ENCODE results near the gene EEF1AKMT1. TPM values are rescaled to one million over a fixed set of nuclear protein-coding genes. Genes with fewer than 3 reads are reported as not detected.

The EEF1AKMT1 gene
- total and polyA plus RNA-seq, 2 donors (not counting 1 experiment from before 2014, with no cell fraction given), result 7.6 to 18.0 TPM

DNA sequence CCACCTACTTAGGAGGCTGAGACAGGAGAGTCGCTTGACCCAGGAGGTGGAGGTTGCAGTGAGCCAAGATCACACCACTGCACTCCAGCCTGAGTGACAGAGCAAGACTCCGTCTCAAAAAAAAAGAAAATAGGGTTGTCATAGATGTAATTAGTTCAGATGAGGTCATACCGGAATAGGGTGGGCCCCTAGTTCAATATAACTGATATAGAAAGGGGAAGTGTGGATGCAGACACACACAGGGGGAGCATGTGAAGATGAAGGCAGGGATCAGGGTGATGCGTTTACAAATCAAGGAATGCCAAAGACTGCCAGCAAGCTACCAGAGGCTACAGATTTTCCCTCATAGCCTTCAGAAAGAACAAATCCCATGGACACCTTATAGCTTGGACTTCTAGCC is 24.3 kb upstream of the EEF1AKMT1 start:
- H3K9me3 ChIP-seq (ENCODE audit: control insufficient read depth, insufficient read depth, low read depth, low read length), result no peaks in the 10 kb centered on the region
- H3K4me1 ChIP-seq (ENCODE audit: control insufficient read depth, extremely low read depth, insufficient read depth, low read length), result peaks cover 5% of the 10 kb centered on the region
- no peak overlapping the region for H3K9ac ChIP-seq (ENCODE audit: insufficient read depth, low read length)
- H3K27ac ChIP-seq (ENCODE audit: insufficient read depth, low read length), result no peak overlapping the region
- no peaks in the 10 kb centered on the region for H3K27me3 ChIP-seq (ENCODE audit: control insufficient read depth, insufficient read depth, low read length)
- no peaks in the 10 kb centered on the region for H3K79me2 ChIP-seq (ENCODE audit: control insufficient read depth, insufficient read depth, low read length)
- H3K4me2 ChIP-seq (ENCODE audit: extremely low read depth, insufficient read depth, low read length), result no peak overlapping the region
- no peaks in the 10 kb centered on the region for H4K20me1 ChIP-seq (ENCODE audit: control insufficient read depth, extremely low read depth, insufficient read depth, low read length)
- H2AFZ ChIP-seq (ENCODE audit: low read length), result no peak overlapping the region
- DNase-seq (ENCODE audit: low read depth in 2 of 2), result no peak
- H3K36me3 ChIP-seq (ENCODE audit: control insufficient read depth, insufficient read depth, low read length), result peaks cover 2% of the 10 kb centered on the region
- no peak overlapping the region for H3K4me3 ChIP-seq (replicated peaks in 1 of 4; ENCODE audit: control extremely low read depth in 1 of 4, insufficient read depth in 1 of 4, low read depth in 3 of 4, low read length in 4 of 4)
- TF ChIP-seq, protein P1, sequence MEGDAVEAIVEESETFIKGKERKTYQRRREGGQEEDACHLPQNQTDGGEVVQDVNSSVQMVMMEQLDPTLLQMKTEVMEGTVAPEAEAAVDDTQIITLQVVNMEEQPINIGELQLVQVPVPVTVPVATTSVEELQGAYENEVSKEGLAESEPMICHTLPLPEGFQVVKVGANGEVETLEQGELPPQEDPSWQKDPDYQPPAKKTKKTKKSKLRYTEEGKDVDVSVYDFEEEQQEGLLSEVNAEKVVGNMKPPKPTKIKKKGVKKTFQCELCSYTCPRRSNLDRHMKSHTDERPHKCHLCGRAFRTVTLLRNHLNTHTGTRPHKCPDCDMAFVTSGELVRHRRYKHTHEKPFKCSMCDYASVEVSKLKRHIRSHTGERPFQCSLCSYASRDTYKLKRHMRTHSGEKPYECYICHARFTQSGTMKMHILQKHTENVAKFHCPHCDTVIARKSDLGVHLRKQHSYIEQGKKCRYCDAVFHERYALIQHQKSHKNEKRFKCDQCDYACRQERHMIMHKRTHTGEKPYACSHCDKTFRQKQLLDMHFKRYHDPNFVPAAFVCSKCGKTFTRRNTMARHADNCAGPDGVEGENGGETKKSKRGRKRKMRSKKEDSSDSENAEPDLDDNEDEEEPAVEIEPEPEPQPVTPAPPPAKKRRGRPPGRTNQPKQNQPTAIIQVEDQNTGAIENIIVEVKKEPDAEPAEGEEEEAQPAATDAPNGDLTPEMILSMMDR (conservative IDR thresholded peaks at IDR 0.05 in 1 of 2, IDR thresholded peaks at IDR 0.05 in 1 of 2; ENCODE audit: low read depth in 1 of 2, low read length in 2 of 2), result no peak
- no peak for TF ChIP-seq EZH2 (IDR thresholded peaks at IDR 0.05; ENCODE audit: low read length, missing control alignments)

DNA sequence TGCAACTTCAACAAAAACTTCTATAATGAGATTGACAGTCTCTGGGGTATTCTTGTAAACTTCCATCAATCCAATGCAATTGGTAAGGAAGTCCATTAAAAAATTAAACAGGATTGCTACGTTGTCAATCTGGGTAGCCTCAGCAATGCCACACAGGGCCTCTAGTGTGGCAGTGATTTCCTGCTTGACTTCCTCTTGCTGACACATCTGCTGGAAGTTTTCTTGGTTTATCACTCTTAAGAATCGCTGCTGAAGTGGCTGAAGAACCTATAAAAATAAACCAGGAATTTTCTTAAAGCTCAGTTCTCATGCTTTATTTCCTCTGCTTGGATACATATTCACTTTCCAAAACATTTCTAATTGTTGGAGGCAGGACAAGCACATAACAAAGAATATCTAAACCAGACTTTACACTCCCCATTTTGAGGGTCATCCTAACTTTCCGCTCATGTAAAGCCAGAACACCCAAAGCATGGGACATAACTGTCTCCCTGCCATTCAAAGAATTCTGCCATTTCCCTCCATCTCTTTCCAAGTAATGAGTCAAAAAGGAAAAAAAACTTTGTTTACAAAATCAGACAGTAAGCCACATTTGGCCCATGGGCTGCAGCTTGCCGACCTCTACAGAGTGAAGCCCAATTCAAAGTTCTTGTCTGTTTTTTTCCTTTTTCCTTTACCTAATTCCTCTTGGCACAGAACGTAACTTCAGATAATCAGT is 23.2 kb upstream of the EEF1AKMT1 start:
- no peaks in the 10 kb centered on the region for H4K20me1 ChIP-seq (ENCODE audit: control insufficient read depth, extremely low read depth, insufficient read depth, low read length)
- no peak overlapping the region for H3K4me2 ChIP-seq (ENCODE audit: extremely low read depth, insufficient read depth, low read length)
- peak; percentile 37 to 39 for DNase-seq (ENCODE audit: low read depth in 2 of 2)

DNA sequence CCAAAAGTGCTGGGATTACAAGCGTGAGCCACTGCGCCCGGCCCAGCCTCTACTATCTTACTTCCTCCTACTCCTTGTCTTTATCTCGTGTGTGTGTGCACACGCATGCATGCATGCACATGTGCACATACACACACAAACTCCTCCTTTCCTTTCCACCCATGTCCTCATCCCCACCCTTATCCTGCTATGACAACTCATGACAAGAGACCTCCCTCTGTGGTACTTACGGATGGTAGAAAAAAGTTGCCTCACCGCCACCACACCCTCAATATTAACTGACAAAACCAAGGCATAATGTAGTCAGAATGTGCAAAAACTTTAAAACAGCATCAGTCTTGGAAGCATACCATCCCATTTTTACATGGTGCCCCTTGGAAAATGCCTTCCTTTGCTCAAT is 15.9 kb upstream of the EEF1AKMT1 start:
- no peaks in the 10 kb centered on the region for H3K4me1 ChIP-seq (ENCODE audit: control insufficient read depth, extremely low read depth, insufficient read depth, low read length)
- H2AFZ ChIP-seq (ENCODE audit: low read length), result no peak overlapping the region

More for the DNA sequence above, 23.2 kb upstream of the EEF1AKMT1 start:
- Histone ChIP-seq H3K27ac (ENCODE audit: insufficient read depth, low read length) (no peak overlapping the region), H3K27me3 (ENCODE audit: control insufficient read depth, insufficient read depth, low read length) (no peaks in the 10 kb centered on the region), H3K9ac (ENCODE audit: insufficient read depth, low read length) (no peak overlapping the region), H3K9me3 (ENCODE audit: control insufficient read depth, insufficient read depth, low read depth, low read length) (no peaks in the 10 kb centered on the region), H2AFZ (ENCODE audit: low read length) (no peak overlapping the region), H3K79me2 (ENCODE audit: control insufficient read depth, insufficient read depth, low read length) (no peaks in the 10 kb centered on the region), H3K4me3 (replicated peaks in 1 of 4; ENCODE audit: control extremely low read depth in 1 of 4, insufficient read depth in 1 of 4, low read depth in 3 of 4, low read length in 4 of 4) (no peak overlapping the region), H3K36me3 (ENCODE audit: control insufficient read depth, insufficient read depth, low read length) (peaks cover 2% of the 10 kb centered on the region), H3K4me1 (ENCODE audit: control insufficient read depth, extremely low read depth, insufficient read depth, low read length) (peaks cover 5% of the 10 kb centered on the region)
- no peak for TF ChIP-seq EZH2 (IDR thresholded peaks at IDR 0.05; ENCODE audit: low read length, missing control alignments)
- TF ChIP-seq, protein P1 (conservative IDR thresholded peaks at IDR 0.05 in 1 of 2, IDR thresholded peaks at IDR 0.05 in 1 of 2; ENCODE audit: low read depth in 1 of 2, low read length in 2 of 2), result no peak

More for the DNA sequence above, 15.9 kb upstream of the EEF1AKMT1 start:
- DNase-seq (ENCODE audit: low read depth in 2 of 2), result no peak
- Histone ChIP-seq H3K9ac (ENCODE audit: insufficient read depth, low read length) (no peak overlapping the region), H3K36me3 (ENCODE audit: control insufficient read depth, insufficient read depth, low read length) (peaks cover 2% of the 10 kb centered on the region), H3K9me3 (ENCODE audit: control insufficient read depth, insufficient read depth, low read depth, low read length) (no peaks in the 10 kb centered on the region), H3K27ac (ENCODE audit: insufficient read depth, low read length) (no peak overlapping the region), H3K27me3 (ENCODE audit: control insufficient read depth, insufficient read depth, low read length) (no peaks in the 10 kb centered on the region), H3K4me3 (replicated peaks in 1 of 4; ENCODE audit: control extremely low read depth in 1 of 4, insufficient read depth in 1 of 4, low read depth in 3 of 4, low read length in 4 of 4) (no peak overlapping the region), H3K79me2 (ENCODE audit: control insufficient read depth, insufficient read depth, low read length) (no peaks in the 10 kb centered on the region), H3K4me2 (ENCODE audit: extremely low read depth, insufficient read depth, low read length) (no peak overlapping the region), H4K20me1 (ENCODE audit: control insufficient read depth, extremely low read depth, insufficient read depth, low read length) (no peaks in the 10 kb centered on the region)
- TF ChIP-seq, protein P1 (conservative IDR thresholded peaks at IDR 0.05 in 1 of 2, IDR thresholded peaks at IDR 0.05 in 1 of 2; ENCODE audit: low read depth in 1 of 2, low read length in 2 of 2), result no peak
- TF ChIP-seq EZH2 (IDR thresholded peaks at IDR 0.05; ENCODE audit: low read length, missing control alignments), result no peak

Data from fibroblast of lung (primary cell).